Measurements from ENCODE around the gene OR2L8. TPM values are rescaled to one million over a fixed set of nuclear protein-coding genes. Genes with fewer than 3 reads are reported as not detected.

OR2L8 gene
- total and polyA plus RNA-seq, 2 experiments from 2014 or later = not detected

- no peak for TF ChIP-seq EZH2 (IDR thresholded peaks at IDR 0.05; ENCODE audit: low read depth, unreplicated experiment)
Measured at GRCh38 chr1:247992986-247993385, 44.3 kb downstream of the OR2L8 start (continued).

GRCh38 chr1:247998811-247999210, 50.2 kb downstream of the OR2L8 start:
- Mint-ChIP-seq H3K27me3 (ENCODE audit: insufficient read depth, low read depth, poor library complexity) (no peaks in the 10 kb centered on the region), H3K9me3 (peaks cover 76% of the 10 kb centered on the region), H3K4me3 (no peak overlapping the region), H3K4me1 (no peaks in the 10 kb centered on the region), H3K36me3 (ENCODE audit: low read depth) (peaks cover 20% of the 10 kb centered on the region), H3K27ac (no peak overlapping the region)
- H3F3A ChIP-seq (replicated peaks; ENCODE audit: low read depth) = no peaks in the 10 kb centered on the region
- no peak overlapping the region for H3K4me3 ChIP-seq
- no peaks in the 10 kb centered on the region for H3K4me1 ChIP-seq (ENCODE audit: insufficient read depth)
- H3K79me2 ChIP-seq (replicated peaks; ENCODE audit: insufficient read depth) = no peaks in the 10 kb centered on the region
- H3K4me2 ChIP-seq = no peak overlapping the region
- no peaks in the 10 kb centered on the region for H4K20me1 ChIP-seq (replicated peaks; ENCODE audit: insufficient read depth)
- no peak overlapping the region for H2AFZ ChIP-seq
- H3K36me3 ChIP-seq (ENCODE audit: insufficient read depth) = 0 out of 2 replicates have a peak, but pooled peaks cover 3% of the 10 kb centered on the region
- ATAC-seq (no peak), DNase-seq (ENCODE audit: low spot score) (no peak)
- H3K27ac ChIP-seq (ENCODE audit: low read depth) = no peak overlapping the region
- no peak for TF ChIP-seq STAT1 (IDR thresholded peaks at IDR 0.05; ENCODE audit: unreplicated experiment)
- no peak for TF ChIP-seq EZH2 (IDR thresholded peaks at IDR 0.05; ENCODE audit: low read depth, unreplicated experiment)
- TF ChIP-seq EZH2phosphoT487 (IDR thresholded peaks at IDR 0.05; ENCODE audit: unreplicated experiment) = no peak
- TF ChIP-seq ZNF114 (CRISPR knock-in tag; IDR thresholded peaks at IDR 0.05) = no peak
- H3K9me2 ChIP-seq (ENCODE audit: insufficient read depth) = no peaks in the 10 kb centered on the region
- no peaks in the 10 kb centered on the region for H3K27me3 ChIP-seq (ENCODE audit: insufficient read depth)

Small RNA genes within 50 kb of the gene (small RNA-seq; reads per million reads assigned to genes)
- gene RF00019 (ENCODE audit: low replicate concordance) = not detected

Other genes starting within 250 kb of the OR2L8 start
- gene OR6F1, start 232.2 kb upstream of the OR2L8 start, total RNA-seq (2014; rRNA removed; shearing (Covaris generic)) = not detected in 2 replicates
- gene OR6F1, start 232.2 kb upstream of the OR2L8 start, polyA plus RNA-seq (2016; fragmentation: Nextera tagmentation; extraction: Ambion mirVana) = not detected in 2 replicates
- gene OR14K1, start 210.2 kb upstream of the OR2L8 start, total RNA-seq (2014; rRNA removed; shearing (Covaris generic)) = 0.31 TPM in 1 of 2 replicates, not detected in the other
- gene OR14K1, start 210.2 kb upstream of the OR2L8 start, polyA plus RNA-seq (2016; fragmentation: Nextera tagmentation; extraction: Ambion mirVana) = not detected in 2 replicates
- gene OR14A2, start 200.7 kb upstream of the OR2L8 start, total RNA-seq (2014; rRNA removed; shearing (Covaris generic)) = not detected in 2 replicates
- 0.60 TPM in 1 of 2 replicates, not detected in the other for gene OR14A2, start 200.7 kb upstream of the OR2L8 start, polyA plus RNA-seq (2016; fragmentation: Nextera tagmentation; extraction: Ambion mirVana)
- not detected in 2 replicates for gene OR1C1, start 188.3 kb upstream of the OR2L8 start, total RNA-seq (2014; rRNA removed; shearing (Covaris generic))
- 0.21 TPM in 1 of 2 replicates, not detected in the other for gene OR1C1, start 188.3 kb upstream of the OR2L8 start, polyA plus RNA-seq (2016; fragmentation: Nextera tagmentation; extraction: Ambion mirVana)
- not detected in 2 replicates for gene OR14A16, start 124.7 kb upstream of the OR2L8 start, total RNA-seq (2014; rRNA removed; shearing (Covaris generic))
- 0.21 and 0.34 TPM in 2 replicates for gene OR14A16, start 124.7 kb upstream of the OR2L8 start, polyA plus RNA-seq (2016; fragmentation: Nextera tagmentation; extraction: Ambion mirVana)
- gene OR11L1, start 107.0 kb upstream of the OR2L8 start, total RNA-seq (2014; rRNA removed; shearing (Covaris generic)) = not detected in 2 replicates
- gene OR11L1, start 107.0 kb upstream of the OR2L8 start, polyA plus RNA-seq (2016; fragmentation: Nextera tagmentation; extraction: Ambion mirVana) = not detected in 2 replicates
- 3.4 and 4.3 TPM in 2 replicates for gene TRIM58, start 91.7 kb upstream of the OR2L8 start, total RNA-seq (2014; rRNA removed; shearing (Covaris generic))
- gene TRIM58, start 91.7 kb upstream of the OR2L8 start, polyA plus RNA-seq (2016; fragmentation: Nextera tagmentation; extraction: Ambion mirVana) = 1.6 and 2.4 TPM in 2 replicates
- 0.45 and 1.9 TPM in 2 replicates for gene OR2W3, start 53.3 kb upstream of the OR2L8 start, total RNA-seq (2014; rRNA removed; shearing (Covaris generic))
- 0.31 TPM in 1 of 2 replicates, not detected in the other for gene OR2W3, start 53.3 kb upstream of the OR2L8 start, polyA plus RNA-seq (2016; fragmentation: Nextera tagmentation; extraction: Ambion mirVana)
- not detected in 2 replicates for gene OR2T8, start 28.6 kb upstream of the OR2L8 start, total RNA-seq (2014; rRNA removed; shearing (Covaris generic))
- gene OR2T8, start 28.6 kb upstream of the OR2L8 start, polyA plus RNA-seq (2016; fragmentation: Nextera tagmentation; extraction: Ambion mirVana) = 0.40 TPM in 1 of 2 replicates, not detected in the other
- gene OR2AJ1, start 24.0 kb upstream of the OR2L8 start, total RNA-seq (2014; rRNA removed; shearing (Covaris generic)) = not detected in 2 replicates
- gene OR2AJ1, start 24.0 kb upstream of the OR2L8 start, polyA plus RNA-seq (2016; fragmentation: Nextera tagmentation; extraction: Ambion mirVana) = not detected in 2 replicates
- gene OR2AK2, start 16.4 kb downstream of the OR2L8 start, total RNA-seq (2014; rRNA removed; shearing (Covaris generic)) = 0.35 TPM in 1 of 2 replicates, not detected in the other
- gene OR2AK2, start 16.4 kb downstream of the OR2L8 start, polyA plus RNA-seq (2016; fragmentation: Nextera tagmentation; extraction: Ambion mirVana) = not detected in 2 replicates
- not detected in 2 replicates for gene OR2L5, start 64.8 kb downstream of the OR2L8 start, total RNA-seq (2014; rRNA removed; shearing (Covaris generic))
- gene OR2L5, start 64.8 kb downstream of the OR2L8 start, polyA plus RNA-seq (2016; fragmentation: Nextera tagmentation; extraction: Ambion mirVana) = not detected in 2 replicates
- 0.07 TPM in 1 of 2 replicates, not detected in the other for gene OR2L2, start 81.2 kb downstream of the OR2L8 start, total RNA-seq (2014; rRNA removed; shearing (Covaris generic))
- 0.05 and 0.06 TPM in 2 replicates for gene OR2L2, start 81.2 kb downstream of the OR2L8 start, polyA plus RNA-seq (2016; fragmentation: Nextera tagmentation; extraction: Ambion mirVana)
- not detected in 2 replicates for gene OR2L3, start 98.0 kb downstream of the OR2L8 start, total RNA-seq (2014; rRNA removed; shearing (Covaris generic))
- gene OR2L3, start 98.0 kb downstream of the OR2L8 start, polyA plus RNA-seq (2016; fragmentation: Nextera tagmentation; extraction: Ambion mirVana) = not detected in 2 replicates
- gene OR2L13, start 146.3 kb downstream of the OR2L8 start, total RNA-seq (2014; rRNA removed; shearing (Covaris generic)) = not detected in 2 replicates
- gene OR2L13, start 146.3 kb downstream of the OR2L8 start, polyA plus RNA-seq (2016; fragmentation: Nextera tagmentation; extraction: Ambion mirVana) = not detected in 2 replicates
- gene OR2M5, start 196.3 kb downstream of the OR2L8 start, total RNA-seq (2014; rRNA removed; shearing (Covaris generic)) = not detected in 2 replicates
- not detected in 2 replicates for gene OR2M5, start 196.3 kb downstream of the OR2L8 start, polyA plus RNA-seq (2016; fragmentation: Nextera tagmentation; extraction: Ambion mirVana)
- not detected in 2 replicates for gene OR2M2, start 226.0 kb downstream of the OR2L8 start, total RNA-seq (2014; rRNA removed; shearing (Covaris generic))
- not detected in 2 replicates for gene OR2M2, start 226.0 kb downstream of the OR2L8 start, polyA plus RNA-seq (2016; fragmentation: Nextera tagmentation; extraction: Ambion mirVana)
- gene OR2M3, start 248.4 kb downstream of the OR2L8 start, total RNA-seq (2014; rRNA removed; shearing (Covaris generic)) = not detected in 2 replicates
- gene OR2M3, start 248.4 kb downstream of the OR2L8 start, polyA plus RNA-seq (2016; fragmentation: Nextera tagmentation; extraction: Ambion mirVana) = not detected in 2 replicates